Measurements from ENCODE around the gene PXK.
A peak's percentile ranks its signal among the peaks of the same experiment; 100 is the strongest.

PXK gene

GRCh38 chr3:58414538-58415197 lies 82.0 kb downstream of the PXK start:
- H3K9me3 ChIP-seq (ENCODE audit: control insufficient read depth in 2 of 2, low read length in 2 of 2), result no peaks in the 10 kb centered on the region
- peaks cover 16 to 24% of the 10 kb centered on the region in 2 donors for H3K36me3 ChIP-seq (ENCODE audit: control insufficient read depth in 2 of 2, insufficient read depth in 2 of 2, low read length in 2 of 2)
- no peak overlapping the region for H3K4me3 ChIP-seq (ENCODE audit: low read length in 2 of 2)
- peaks cover 3 to 10% of the 10 kb centered on the region in 2 donors for H3K4me1 ChIP-seq (ENCODE audit: control insufficient read depth in 2 of 2, insufficient read depth in 2 of 2, low read length in 2 of 2)
- no peak overlapping the region for H3K27ac ChIP-seq (ENCODE audit: low read depth in 2 of 2, low read length in 2 of 2)
- no peak overlapping the region for H3K9ac ChIP-seq (ENCODE audit: low read depth in 1 of 2, low read length in 2 of 2)
- no peaks in the 10 kb centered on the region for H3K27me3 ChIP-seq (ENCODE audit: control insufficient read depth in 2 of 2, insufficient read depth in 2 of 2, low read length in 2 of 2)

DNA sequence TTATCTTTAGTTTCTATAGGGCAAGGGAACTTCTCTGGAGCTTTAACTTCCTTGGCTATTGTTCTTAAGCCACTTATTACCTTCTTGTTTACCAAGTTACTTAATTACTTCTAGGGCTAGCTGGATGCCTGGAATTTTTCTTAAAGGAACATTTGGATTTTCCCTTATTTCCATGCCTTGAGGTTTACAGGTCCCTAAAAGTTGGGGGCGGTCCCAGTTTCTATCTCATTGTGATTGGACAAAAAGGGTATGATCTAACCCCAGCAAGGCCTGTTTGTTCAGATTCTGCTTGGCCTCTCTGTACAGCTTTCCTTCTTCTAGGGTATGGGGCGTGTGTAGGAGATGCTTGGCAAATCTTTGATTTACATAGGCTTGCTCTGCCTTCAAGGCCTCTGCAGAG lies 83.5 kb downstream of the PXK start:
- Histone ChIP-seq H3K9me3 (ENCODE audit: control insufficient read depth in 2 of 2, low read length in 2 of 2) (no peaks in the 10 kb centered on the region), H3K36me3 (ENCODE audit: control insufficient read depth in 2 of 2, insufficient read depth in 2 of 2, low read length in 2 of 2) (peaks cover 4 to 13% of the 10 kb centered on the region in 2 donors), H3K4me1 (ENCODE audit: control insufficient read depth in 2 of 2, insufficient read depth in 2 of 2, low read length in 2 of 2) (peaks cover 7 to 11% of the 10 kb centered on the region in 2 donors), H3K4me3 (ENCODE audit: low read length in 2 of 2) (no peak overlapping the region), H3K27ac (ENCODE audit: low read depth in 2 of 2, low read length in 2 of 2) (no peak overlapping the region), H3K9ac (ENCODE audit: low read depth in 1 of 2, low read length in 2 of 2) (no peak overlapping the region), H3K27me3 (ENCODE audit: control insufficient read depth in 2 of 2, insufficient read depth in 2 of 2, low read length in 2 of 2) (no peaks in the 10 kb centered on the region)

DNA sequence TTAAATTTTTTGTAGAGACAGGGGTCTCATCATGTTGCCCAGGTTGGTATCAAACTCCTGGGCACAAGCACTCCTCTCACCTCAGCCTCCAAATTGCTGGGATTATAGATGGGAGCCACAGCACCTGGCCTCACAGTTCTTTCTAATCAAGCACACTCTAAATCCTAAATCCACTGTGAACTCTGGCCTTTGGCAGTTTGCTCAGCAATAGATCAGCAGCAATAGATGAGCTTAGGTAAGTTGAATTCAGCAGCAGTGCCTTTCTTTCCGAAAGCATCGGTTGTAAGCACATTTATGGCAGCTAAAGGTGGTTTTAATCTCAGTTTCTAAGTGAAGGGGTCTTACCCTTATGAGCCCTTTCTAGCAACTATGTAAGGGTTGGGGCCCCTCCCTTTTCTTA lies 84.4 kb downstream of the PXK start:
- H3K4me3 ChIP-seq (ENCODE audit: low read length in 2 of 2), result no peak overlapping the region
- no peaks in the 10 kb centered on the region for H3K27me3 ChIP-seq (ENCODE audit: control insufficient read depth in 2 of 2, insufficient read depth in 2 of 2, low read length in 2 of 2)
- H3K36me3 ChIP-seq (ENCODE audit: control insufficient read depth in 2 of 2, insufficient read depth in 2 of 2, low read length in 2 of 2), result peaks cover 9 to 11% of the 10 kb centered on the region in 2 donors
- H3K9me3 ChIP-seq (ENCODE audit: control insufficient read depth in 2 of 2, low read length in 2 of 2), result no peaks in the 10 kb centered on the region
- H3K27ac ChIP-seq (ENCODE audit: low read depth in 2 of 2, low read length in 2 of 2), result no peak overlapping the region
- H3K9ac ChIP-seq (ENCODE audit: low read depth in 1 of 2, low read length in 2 of 2), result no peak overlapping the region
- H3K4me1 ChIP-seq (ENCODE audit: control insufficient read depth in 2 of 2, insufficient read depth in 2 of 2, low read length in 2 of 2), result peaks cover 7 to 11% of the 10 kb centered on the region in 2 donors

- Histone ChIP-seq H3K36me3 (ENCODE audit: control insufficient read depth in 2 of 2, insufficient read depth in 2 of 2, low read length in 2 of 2) (peaks cover 6 to 13% of the 10 kb centered on the region in 2 donors), H3K9me3 (ENCODE audit: control insufficient read depth in 2 of 2, low read length in 2 of 2) (no peaks in the 10 kb centered on the region), H3K4me3 (ENCODE audit: low read length in 2 of 2) (no peak overlapping the region), H3K27me3 (ENCODE audit: control insufficient read depth in 2 of 2, insufficient read depth in 2 of 2, low read length in 2 of 2) (no peaks in the 10 kb centered on the region), H3K4me1 (ENCODE audit: control insufficient read depth in 2 of 2, insufficient read depth in 2 of 2, low read length in 2 of 2) (peaks cover 7 to 11% of the 10 kb centered on the region in 2 donors), H3K27ac (ENCODE audit: low read depth in 2 of 2, low read length in 2 of 2) (no peak overlapping the region), H3K9ac (ENCODE audit: low read depth in 1 of 2, low read length in 2 of 2) (no peak overlapping the region)
Measured at GRCh38 chr3:58418227-58418626, 85.5 kb downstream of the PXK start.

DNA sequence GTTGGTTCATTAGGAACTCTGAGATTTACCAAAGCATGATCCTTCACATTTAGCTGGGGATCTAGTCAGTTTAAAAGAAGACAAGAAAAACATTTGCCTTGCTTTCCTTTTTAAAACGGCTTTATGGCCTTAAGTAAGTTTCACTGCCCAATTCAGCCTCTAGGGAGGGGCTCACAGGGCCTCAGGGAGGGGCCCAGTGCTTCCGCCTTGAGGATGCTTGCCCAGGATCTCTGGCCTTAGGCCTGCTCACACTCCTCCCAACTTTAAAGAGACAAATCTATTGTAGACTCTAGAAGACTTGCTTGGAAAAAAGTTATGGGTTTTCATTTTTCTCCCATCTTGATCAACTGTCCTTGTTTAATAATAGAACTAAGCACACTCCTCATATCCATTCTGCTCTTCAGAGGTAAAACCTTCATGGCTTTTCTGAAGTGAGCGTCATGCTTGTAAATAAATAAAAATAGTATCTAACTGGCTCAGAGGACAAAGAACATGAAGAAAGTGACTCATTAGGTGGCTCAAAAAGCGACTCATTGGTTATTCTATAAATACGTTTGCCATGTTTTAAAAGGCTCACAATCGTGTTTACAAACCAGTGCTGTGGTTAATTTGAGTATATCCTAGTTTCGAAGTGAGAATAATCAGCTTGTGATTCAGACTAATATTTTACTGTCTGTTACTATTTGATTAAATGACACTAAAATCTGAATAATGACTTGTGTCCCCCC lies 87.3 kb downstream of the PXK start:
- peaks cover 20 to 29% of the 10 kb centered on the region in 2 donors for H3K36me3 ChIP-seq (ENCODE audit: control insufficient read depth in 2 of 2, insufficient read depth in 2 of 2, low read length in 2 of 2)

GRCh38 chr3:58421004-58421403 lies 88.3 kb downstream of the PXK start:
- no peaks in the 10 kb centered on the region for H3K27me3 ChIP-seq (ENCODE audit: control insufficient read depth in 2 of 2, insufficient read depth in 2 of 2, low read length in 2 of 2)
- peaks cover 7 to 11% of the 10 kb centered on the region in 2 donors for H3K4me1 ChIP-seq (ENCODE audit: control insufficient read depth in 2 of 2, insufficient read depth in 2 of 2, low read length in 2 of 2)
- no peak overlapping the region for H3K9ac ChIP-seq (ENCODE audit: low read depth in 1 of 2, low read length in 2 of 2)
- peaks cover 23 to 36% of the 10 kb centered on the region in 2 donors for H3K36me3 ChIP-seq (ENCODE audit: control insufficient read depth in 2 of 2, insufficient read depth in 2 of 2, low read length in 2 of 2)
- peak overlapping the region in 1 of 2 donors; percentile 5 for H3K27ac ChIP-seq (ENCODE audit: low read depth in 2 of 2, low read length in 2 of 2)
- H3K9me3 ChIP-seq (ENCODE audit: control insufficient read depth in 2 of 2, low read length in 2 of 2), result no peaks in the 10 kb centered on the region
- H3K4me3 ChIP-seq (ENCODE audit: low read length in 2 of 2), result no peak overlapping the region

More for the DNA sequence above, 87.3 kb downstream of the PXK start:
- Histone ChIP-seq H3K4me3 (ENCODE audit: low read length in 2 of 2) (peak overlapping the region in 1 of 2 donors; percentile 22), H3K9me3 (ENCODE audit: control insufficient read depth in 2 of 2, low read length in 2 of 2) (no peaks in the 10 kb centered on the region), H3K9ac (ENCODE audit: low read depth in 1 of 2, low read length in 2 of 2) (peak overlapping the region in 1 of 2 donors; percentile 35), H3K4me1 (ENCODE audit: control insufficient read depth in 2 of 2, insufficient read depth in 2 of 2, low read length in 2 of 2) (peaks cover 7 to 11% of the 10 kb centered on the region in 2 donors), H3K27me3 (ENCODE audit: control insufficient read depth in 2 of 2, insufficient read depth in 2 of 2, low read length in 2 of 2) (no peaks in the 10 kb centered on the region), H3K27ac (ENCODE audit: low read depth in 2 of 2, low read length in 2 of 2) (peak overlapping the region; percentile 71 to 72)

- Histone ChIP-seq H3K4me1 (ENCODE audit: control insufficient read depth in 2 of 2, insufficient read depth in 2 of 2, low read length in 2 of 2) (peaks cover 7 to 11% of the 10 kb centered on the region in 2 donors), H3K4me3 (ENCODE audit: low read length in 2 of 2) (no peak overlapping the region), H3K27ac (ENCODE audit: low read depth in 2 of 2, low read length in 2 of 2) (no peak overlapping the region), H3K27me3 (ENCODE audit: control insufficient read depth in 2 of 2, insufficient read depth in 2 of 2, low read length in 2 of 2) (no peaks in the 10 kb centered on the region), H3K9ac (ENCODE audit: low read depth in 1 of 2, low read length in 2 of 2) (no peak overlapping the region), H3K9me3 (ENCODE audit: control insufficient read depth in 2 of 2, low read length in 2 of 2) (no peaks in the 10 kb centered on the region), H3K36me3 (ENCODE audit: control insufficient read depth in 2 of 2, insufficient read depth in 2 of 2, low read length in 2 of 2) (peaks cover 37 to 48% of the 10 kb centered on the region in 2 donors)
Measured at GRCh38 chr3:58422756-58423325, 90.1 kb downstream of the PXK start.

GRCh38 chr3:58424613-58425012 lies 91.9 kb downstream of the PXK start:
- Histone ChIP-seq H3K4me3 (ENCODE audit: low read length in 2 of 2) (no peak overlapping the region), H3K36me3 (ENCODE audit: control insufficient read depth in 2 of 2, insufficient read depth in 2 of 2, low read length in 2 of 2) (peaks cover 51 to 65% of the 10 kb centered on the region in 2 donors), H3K27me3 (ENCODE audit: control insufficient read depth in 2 of 2, insufficient read depth in 2 of 2, low read length in 2 of 2) (no peaks in the 10 kb centered on the region), H3K4me1 (ENCODE audit: control insufficient read depth in 2 of 2, insufficient read depth in 2 of 2, low read length in 2 of 2) (peaks cover 1 to 5% of the 10 kb centered on the region in 2 donors), H3K9me3 (ENCODE audit: control insufficient read depth in 2 of 2, low read length in 2 of 2) (no peaks in the 10 kb centered on the region), H3K27ac (ENCODE audit: low read depth in 2 of 2, low read length in 2 of 2) (no peak overlapping the region), H3K9ac (ENCODE audit: low read depth in 1 of 2, low read length in 2 of 2) (no peak overlapping the region)

- H3K36me3 ChIP-seq (ENCODE audit: control insufficient read depth in 2 of 2, insufficient read depth in 2 of 2, low read length in 2 of 2), result peaks cover 63 to 76% of the 10 kb centered on the region in 2 donors
- H3K9me3 ChIP-seq (ENCODE audit: control insufficient read depth in 2 of 2, low read length in 2 of 2), result no peaks in the 10 kb centered on the region
- no peaks in the 10 kb centered on the region for H3K27me3 ChIP-seq (ENCODE audit: control insufficient read depth in 2 of 2, insufficient read depth in 2 of 2, low read length in 2 of 2)
- H3K27ac ChIP-seq (ENCODE audit: low read depth in 2 of 2, low read length in 2 of 2), result no peak overlapping the region
- no peaks in the 10 kb centered on the region for H3K4me1 ChIP-seq (ENCODE audit: control insufficient read depth in 2 of 2, insufficient read depth in 2 of 2, low read length in 2 of 2)
- no peak overlapping the region for H3K9ac ChIP-seq (ENCODE audit: low read depth in 1 of 2, low read length in 2 of 2)
- no peak overlapping the region for H3K4me3 ChIP-seq (ENCODE audit: low read length in 2 of 2)
Measured at GRCh38 chr3:58425782-58426181, 93.1 kb downstream of the PXK start.

All from mucosa of rectum (tissue), 2 donors.